SK-MEL-5 (cell line): ENCODE data around the gene TESK2. TPM values are rescaled to one million over a fixed set of nuclear protein-coding genes. Genes with fewer than 3 reads are reported as not detected.
A peak's percentile ranks its signal among the peaks of the same experiment; 100 is the strongest.

Source experiments
- DNase-seq: peaks from one replicate; pipeline ENCODE4 v3.0.0-alpha.2; 2016; ENCODE audit warnings: low read depth, low spot score
- in situ Hi-C: cut with HindIII; loops from 2 replicates; pipeline ENCODE4 v1.10.0; 2016; ENCODE audit warnings: low sequenced_read_pairs, high pct_unique_total_duplicates, low pct_unique_long_range_greater_than_20kb
- total RNA-seq: library from RNA; depleted of rRNA; stranded (reverse); fragments of >200 nt; shearing (Covaris generic); gene quantifications from 2 replicates; pipeline ENCODE4 v1.2.3, GENCODE V29; 2014; rRNA removed

TESK2 gene
- total RNA-seq, 1 experiment from 2014 or later: 32.9 TPM

- in situ Hi-C loops: no loop called here
- no peak for DNase-seq
Observed at GRCh38 chr1:45306905-45307304, 184.1 kb downstream of the TESK2 start.

GRCh38 chr1:45306319-45306718 is 184.6 kb downstream of the TESK2 start:
- no peak for DNase-seq
- in situ Hi-C loops: no loop called here

- no peak for DNase-seq
- in situ Hi-C loops: no loop called here
Observed at GRCh38 chr1:45305231-45305630, 185.7 kb downstream of the TESK2 start.

GRCh38 chr1:45304311-45305081 is 186.5 kb downstream of the TESK2 start:
- in situ Hi-C loops: no loop called here
- peak; percentile 20 for DNase-seq

- in situ Hi-C loops: no loop called here
- DNase-seq: peak; percentile 95
Observed at GRCh38 chr1:45303520-45304310, 187.2 kb downstream of the TESK2 start.

DNA sequence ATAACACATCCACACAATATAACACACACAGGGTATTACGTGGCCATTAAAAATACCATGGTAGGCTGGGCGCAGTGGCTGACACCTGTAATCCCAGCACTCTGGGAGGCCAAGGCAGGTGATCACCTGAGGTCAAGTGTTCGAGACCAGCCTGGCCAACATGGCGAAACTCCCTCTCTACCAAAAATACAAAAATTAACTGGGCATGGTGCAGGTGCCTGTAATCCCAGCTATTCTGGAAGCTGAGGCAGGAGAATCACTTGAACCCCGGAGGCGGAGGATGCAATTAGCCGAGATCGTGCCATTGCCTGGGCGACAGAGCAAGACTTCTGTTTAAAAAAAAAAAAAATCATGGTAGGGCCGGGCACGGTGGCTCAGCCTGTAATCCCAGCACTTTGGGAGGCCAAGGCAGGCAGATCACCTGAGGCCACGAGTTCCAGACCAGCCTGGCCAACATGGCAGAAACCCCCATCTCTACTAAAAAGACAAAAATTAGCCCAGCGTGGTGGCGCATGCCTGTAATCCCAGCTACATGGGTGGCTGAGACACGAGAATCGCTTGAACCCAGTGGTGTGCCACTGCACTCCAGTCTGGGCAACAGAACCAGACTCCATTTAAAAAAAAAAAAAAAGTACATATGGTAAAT is 188.3 kb downstream of the TESK2 start:
- in situ Hi-C loops: no loop called here
- no peak for DNase-seq

- DNase-seq: no peak
- in situ Hi-C loops: no loop called here
Observed at GRCh38 chr1:45300669-45300997, 190.3 kb downstream of the TESK2 start.

DNA sequence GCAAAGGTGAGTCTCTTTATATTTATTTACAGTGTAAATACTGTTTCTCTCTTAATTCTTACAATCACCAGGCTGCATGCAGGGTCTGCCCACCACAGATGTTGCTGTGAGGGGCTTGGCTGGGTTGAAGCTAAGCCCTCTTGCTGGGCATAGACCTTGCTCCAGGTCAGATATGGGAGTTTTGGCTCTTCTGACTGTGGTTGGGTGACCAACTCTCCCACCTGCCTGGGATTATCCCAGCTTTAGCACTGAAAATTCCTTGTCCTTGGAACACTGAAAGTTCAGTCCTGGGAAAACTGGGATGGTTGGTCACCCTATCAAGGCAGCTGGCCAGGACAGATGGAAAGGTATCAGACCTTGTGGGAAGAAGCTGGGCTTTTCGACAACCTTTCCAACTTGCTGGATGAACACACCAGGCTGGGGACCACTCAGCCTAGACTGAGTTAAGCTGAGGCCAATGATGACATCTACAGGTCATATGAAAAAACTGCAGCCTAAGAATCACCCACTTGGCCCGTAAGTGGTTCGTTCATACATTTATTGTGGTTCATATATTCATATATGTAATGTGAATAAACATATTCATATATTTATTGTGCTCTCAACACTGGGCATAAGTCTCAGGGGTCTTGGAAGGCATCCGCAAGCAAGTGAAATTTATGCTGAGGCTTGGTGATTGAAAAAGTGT is 190.8 kb downstream of the TESK2 start:
- in situ Hi-C loops: no loop called here
- DNase-seq: peak; percentile 75

- in situ Hi-C loops: no loop called here
- DNase-seq: no peak
Observed at GRCh38 chr1:45299296-45299695, 191.7 kb downstream of the TESK2 start.

- in situ Hi-C loops: no loop called here
- DNase-seq: no peak
Observed at GRCh38 chr1:45297666-45298356, 193.2 kb downstream of the TESK2 start.

Other genes starting within 250 kb of the TESK2 start
- gene HPDL, start 164.3 kb downstream of the TESK2 start, total RNA-seq: not detected in 2 replicates
- 10.5 and 13.5 TPM in 2 replicates for gene TOE1, start 151.0 kb downstream of the TESK2 start, total RNA-seq
- gene MUTYH, start 150.7 kb downstream of the TESK2 start, total RNA-seq: 12.4 and 13.0 TPM in 2 replicates
- gene CCDC163, start 8.9 kb upstream of the TESK2 start, total RNA-seq: 3.6 and 4.7 TPM in 2 replicates
- 10.8 and 11.7 TPM in 2 replicates for gene MMACHC, start 9.1 kb upstream of the TESK2 start, total RNA-seq
- gene PRDX1, start 30.7 kb upstream of the TESK2 start, total RNA-seq: 1,043 and 1,143 TPM in 2 replicates
- 43.9 and 53.3 TPM in 2 replicates for gene AKR1A1, start 59.7 kb upstream of the TESK2 start, total RNA-seq
- 58.5 and 72.8 TPM in 2 replicates for gene NASP, start 92.9 kb upstream of the TESK2 start, total RNA-seq
- gene CCDC17, start 132.9 kb upstream of the TESK2 start, total RNA-seq: 0.48 and 0.67 TPM in 2 replicates
- gene GPBP1L1, start 195.4 kb upstream of the TESK2 start, total RNA-seq: 66.4 and 71.9 TPM in 2 replicates
- 42.5 and 51.7 TPM in 2 replicates for gene TMEM69, start 197.0 kb upstream of the TESK2 start, total RNA-seq